SK-N-SH (cell line): ENCODE measurements around the gene RASGRF1. TPM values are rescaled to one million over a fixed set of nuclear protein-coding genes. Genes with fewer than 3 reads are reported as not detected.

Experiments used
- CTCF ChIA-PET: fragments of 300-600, 350-600 bp; formaldehyde crosslinking; extraction: SDS; loops from one replicate; lab custom pipeline; 2021; lab: Yijun Ruan, JAX
- POLR2A ChIA-PET: fragments of 350-600 bp; sonication (Branson Sonifier 250); formaldehyde crosslinking; extraction: SDS; loops from one replicate; lab custom pipeline; 2020; ENCODE audit warnings: antibody characterized with exemption, inconsistent platforms; lab: Yijun Ruan, JAX
- DNase-seq: peaks from one replicate; pipeline ENCODE4 v3.0.0; 2012
- H2AFZ ChIP-seq: fragments of 200-600 bp; sonication (generic); 2 replicates; pipeline ENCODE4 v1.8.1; 2016; ENCODE audit warnings: antibody characterized with exemption, mild to moderate bottlenecking, low read depth
- H3F3A ChIP-seq: fragments of 200-600 bp; sonication (generic); replicated peaks from 2 replicates; pipeline ENCODE3; 2016; ENCODE audit warnings: antibody characterized with exemption, mild to moderate bottlenecking; ENCODE audit not compliant: insufficient read depth
- H3K27ac ChIP-seq, 2 experiments: fragments of 200-500 bp in 1 of 2; fragments of 200-600 bp in 1 of 2; sonication (Bioruptor generic) in 1 of 2; sonication (generic), shearing (Covaris generic) in 1 of 2; 2 replicates each; pipeline versions ENCODE4 v1.5.1 to v1.6.1; 2014 to 2016; ENCODE audit warnings: low read depth in 2 of 2, inconsistent platforms in 1 of 2, low read length in 1 of 2, mild to moderate bottlenecking in 1 of 2, mixed read lengths in 1 of 2
- H3K27me3 ChIP-seq: fragments of 200-600 bp; sonication (generic), shearing (Covaris generic); 2 replicates; pipeline ENCODE4 v1.6.1; 2016; ENCODE audit warnings: mixed run types; ENCODE audit not compliant: insufficient read depth
- H3K36me3 ChIP-seq, 2 experiments: fragments of 200-500 bp in 1 of 2; fragments of 200-600 bp in 1 of 2; sonication (Bioruptor generic) in 1 of 2; sonication (generic) in 1 of 2; replicated peaks in 1 of 2; 2 replicates each; pipeline versions ENCODE3 to v1.5.1; 2014 to 2016; ENCODE audit warnings: low read length in 1 of 2, mild to moderate bottlenecking in 1 of 2; ENCODE audit not compliant: insufficient read depth in 2 of 2, control insufficient read depth in 1 of 2
- H3K4me1 ChIP-seq, 2 experiments: fragments of 200-500 bp in 1 of 2; fragments of 200-600 bp in 1 of 2; sonication (Bioruptor generic) in 1 of 2; sonication (generic), shearing (Covaris generic) in 1 of 2; 2 replicates each; pipeline versions ENCODE4 v1.5.1 to v1.6.1; 2014 to 2016; ENCODE audit warnings: low read depth in 1 of 2, low read length in 1 of 2, mixed run types in 1 of 2; ENCODE audit not compliant: insufficient read depth in 2 of 2, control insufficient read depth in 1 of 2
- H3K4me2 ChIP-seq: fragments of 200-600 bp; sonication (generic), shearing (Covaris generic); 2 replicates; pipeline ENCODE4 v1.6.1; 2017; ENCODE audit warnings: mixed run types
- H3K4me3 ChIP-seq, 2 experiments: fragments of 200-500 bp in 1 of 2; fragments of 200-600 bp in 1 of 2; sonication (Bioruptor generic) in 1 of 2; sonication (generic), shearing (Covaris generic) in 1 of 2; 2 replicates each; pipeline versions ENCODE4 v1.5.1 to v1.8.1; 2014 to 2016; ENCODE audit warnings: low read depth in 2 of 2, inconsistent platforms in 1 of 2, low read length in 1 of 2, mild to moderate bottlenecking in 1 of 2, mixed read lengths in 1 of 2, moderate library complexity in 1 of 2
- H3K79me2 ChIP-seq: fragments of 200-600 bp; sonication (generic); 2 replicates; pipeline ENCODE4 v1.8.1; 2017; ENCODE audit warnings: mild to moderate bottlenecking; ENCODE audit not compliant: insufficient read depth
- H3K9ac ChIP-seq: fragments of 200-600 bp; sonication (generic); 2 replicates; pipeline ENCODE4 v1.6.1; 2017; ENCODE audit warnings: mixed run types
- H3K9me2 ChIP-seq: fragments of 200-600 bp; sonication (generic); 2 replicates; pipeline ENCODE4 v1.6.1; 2017; ENCODE audit warnings: mixed run types
- H3K9me3 ChIP-seq: fragments of 200-600 bp; sonication (generic); 2 replicates; pipeline ENCODE4 v1.6.1; 2017; ENCODE audit warnings: mixed run types, mild to moderate bottlenecking, moderate library complexity
- H4K20me1 ChIP-seq: fragments of 200-600 bp; sonication (generic); 2 replicates; pipeline ENCODE4 v1.6.1; 2017; ENCODE audit warnings: mild to moderate bottlenecking, mixed run types; ENCODE audit not compliant: insufficient read depth
- FOSL2 ChIP-seq: IDR thresholded peaks from 2 replicates; pipeline ENCODE4 v1.4.0; 2012; ENCODE audit warnings: low read depth, mild to moderate bottlenecking, moderate library complexity, borderline replicate concordance
- FOXJ3 ChIP-seq: sonication (generic); formaldehyde crosslinking; IDR thresholded peaks from 2 replicates; pipeline ENCODE4 v1.5.1; 2020; ENCODE audit warnings: mild to moderate bottlenecking, missing genetic modification reagents
- FOXM1 ChIP-seq: IDR thresholded peaks from 2 replicates; pipeline ENCODE4 v1.4.0; 2012; ENCODE audit warnings: low read depth, mild to moderate bottlenecking
- GATA2 ChIP-seq: sonication (generic); formaldehyde crosslinking; IDR thresholded peaks from 2 replicates; pipeline ENCODE4 v1.5.0; 2020; ENCODE audit warnings: mild to moderate bottlenecking, missing genetic modification reagents
- IRF3 ChIP-seq: fragments of 150-350 bp; IDR thresholded peaks from 2 replicates; pipeline ENCODE4 v1.6.1; 2016; ENCODE audit warnings: mild to moderate bottlenecking, low read depth, low read length
- MAX ChIP-seq: IDR thresholded peaks from 2 replicates; pipeline ENCODE4 v1.4.0; 2012; ENCODE audit warnings: low read depth
- MEF2A ChIP-seq: IDR thresholded peaks from 2 replicates; pipeline ENCODE4 v1.4.0; 2012; ENCODE audit warnings: low read depth, borderline replicate concordance
- NRF1 ChIP-seq: IDR thresholded peaks from 2 replicates; pipeline ENCODE4 v1.6.1; 2012; ENCODE audit warnings: low read depth, mild to moderate bottlenecking, low read length
- RAD21 ChIP-seq: IDR thresholded peaks from 2 replicates; pipeline ENCODE4 v1.6.1; 2012; ENCODE audit warnings: mild to moderate bottlenecking, low read length
- RCOR1 ChIP-seq: fragments of 150-350 bp; IDR thresholded peaks from 2 replicates; pipeline ENCODE4 v1.6.1; 2017; ENCODE audit warnings: antibody characterized with exemption, low read length
- REST ChIP-seq: IDR thresholded peaks from 2 replicates; pipeline ENCODE4 v1.6.1; 2012; ENCODE audit warnings: mild to moderate bottlenecking, low read depth, low read length, moderate library complexity
- SIN3A ChIP-seq: IDR thresholded peaks from 2 replicates; pipeline ENCODE4 v1.6.1; 2012; ENCODE audit warnings: low read depth, mild to moderate bottlenecking, low read length, moderate library complexity, borderline replicate concordance
- TAF1 ChIP-seq: IDR thresholded peaks from 2 replicates; pipeline ENCODE4 v1.6.1; 2012; ENCODE audit warnings: low read depth, mild to moderate bottlenecking, low read length, moderate library complexity, borderline replicate concordance
- TCF12 ChIP-seq: IDR thresholded peaks from 2 replicates; pipeline ENCODE4 v1.4.0; 2012
- TEAD4 ChIP-seq: IDR thresholded peaks from 2 replicates; pipeline ENCODE4 v1.4.0; 2012; ENCODE audit warnings: mild to moderate bottlenecking, borderline replicate concordance; ENCODE audit not compliant: insufficient read depth
- WGBS: methylation state at CpG from one replicate; pipeline ENCODE4 v1.1.6; 2017; ENCODE audit warnings: low lambda C conversion rate; 5-methylcytosine and 5-hydroxymethylcytosine counted together
- polyA plus RNA-seq, 3 experiments: library from polyadenylated mRNA; depleted of rRNA; stranded (reverse); fragments of >200 nt; gene quantifications; 2 replicates each; pipeline ENCODE4 v1.2.3, GENCODE V29; 2012

Gene RASGRF1
- polyA plus RNA-seq, 1 of the 3 experiments (the other 2 are of a cell fraction), result 0.10 TPM

- Histone ChIP-seq H3K4me2 (no peak overlapping the region), H3K27ac (no peak overlapping the region), H3K9me2 (no peaks in the 10 kb centered on the region), H3K36me3 (no peaks in the 10 kb centered on the region), H3K9me3 (no peaks in the 10 kb centered on the region), H3K4me1 (peaks cover 4 to 6% of the 10 kb centered on the region in 2 experiments; a peak in 3 of 4 replicates), H4K20me1 (no peaks in the 10 kb centered on the region), H3K79me2 (no peaks in the 10 kb centered on the region), H3K9ac (no peak overlapping the region), H3K4me3 (no peak overlapping the region), H3K27me3 (no peaks in the 10 kb centered on the region), H3F3A (peaks cover 6% of the 10 kb centered on the region), H2AFZ (no peak overlapping the region)
- CTCF ChIA-PET, result interaction anchor here (8.2 kb wide), 1 partner anchor 75 kb away, joined by 79 read pairs; no protein-coding TSS in a partner anchor
- WGBS, result no CpG with 5 or more reads among the region's 1 CpG
- TF ChIP-seq RAD21, result no peak
- no peak for TF ChIP-seq FOSL2
- no peak for TF ChIP-seq MEF2A
- TF ChIP-seq TCF12, result no peak
- TF ChIP-seq FOXM1, result no peak
- no peak for DNase-seq
- POLR2A ChIA-PET, result no interaction called here
Measured at GRCh38 chr15:78984041-78984440, 106.5 kb downstream of the RASGRF1 start.

GRCh38 chr15:78983146-78983918 is 107.2 kb downstream of the RASGRF1 start:
- no peaks in the 10 kb centered on the region for H3K27me3 ChIP-seq
- H3K9me3 ChIP-seq, result no peaks in the 10 kb centered on the region
- DNase-seq, result no peak
- H3K79me2 ChIP-seq, result no peaks in the 10 kb centered on the region
- peaks cover 6% of the 10 kb centered on the region for H3F3A ChIP-seq
- no peak overlapping the region for H3K9ac ChIP-seq
- no peaks in the 10 kb centered on the region for H4K20me1 ChIP-seq
- no peak overlapping the region for H3K27ac ChIP-seq
- WGBS, result 43% methylated on average over 4 of the region's 5 CpGs
- H3K9me2 ChIP-seq, result no peaks in the 10 kb centered on the region
- H3K4me1 ChIP-seq, result peaks cover 0 to 6% of the 10 kb centered on the region in 2 experiments; a peak in 1 of 4 replicates
- ChIA-PET CTCF (interaction anchor here (8.2 kb wide), 1 partner anchor 74 kb away, joined by 79 read pairs; no protein-coding TSS in a partner anchor), POLR2A (no interaction called here)
- TF ChIP-seq NRF1, result no peak
- no peaks in the 10 kb centered on the region for H3K36me3 ChIP-seq
- H3K4me3 ChIP-seq, result no peak overlapping the region
- no peak overlapping the region for H3K4me2 ChIP-seq
- no peak overlapping the region for H2AFZ ChIP-seq

GRCh38 chr15:78982736-78983135 is 107.8 kb downstream of the RASGRF1 start:
- H3K9me3 ChIP-seq, result no peaks in the 10 kb centered on the region
- H3K4me2 ChIP-seq, result no peak overlapping the region
- no peak overlapping the region for H3K27ac ChIP-seq
- no peaks in the 10 kb centered on the region for H3K36me3 ChIP-seq
- H2AFZ ChIP-seq, result no peak overlapping the region
- H3F3A ChIP-seq, result peaks cover 6% of the 10 kb centered on the region
- H3K27me3 ChIP-seq, result no peaks in the 10 kb centered on the region
- no peaks in the 10 kb centered on the region for H3K79me2 ChIP-seq
- peaks cover 0 to 6% of the 10 kb centered on the region in 2 experiments; a peak in 1 of 4 replicates for H3K4me1 ChIP-seq
- no peak overlapping the region for H3K9ac ChIP-seq
- DNase-seq, result no peak
- POLR2A ChIA-PET, result no interaction called here
- H4K20me1 ChIP-seq, result no peaks in the 10 kb centered on the region
- H3K9me2 ChIP-seq, result no peaks in the 10 kb centered on the region
- CTCF ChIA-PET, result interaction anchor here (8.2 kb wide), 1 partner anchor 74 kb away, joined by 79 read pairs; no protein-coding TSS in a partner anchor
- WGBS, result 71% methylated on average over 10 of the region's 10 CpGs
- no peak overlapping the region for H3K4me3 ChIP-seq
- no peak for TF ChIP-seq MAX
- no peak for TF ChIP-seq NRF1
- TF ChIP-seq RCOR1, result no peak
- no peak for TF ChIP-seq FOXJ3 (CRISPR knock-in tag)
- TF ChIP-seq FOSL2, result no peak
- TF ChIP-seq SIN3A, result no peak
- no peak for TF ChIP-seq REST
- no peak for TF ChIP-seq GATA2 (CRISPR knock-in tag)
- no peak for TF ChIP-seq TEAD4
- TF ChIP-seq TAF1, result no peak
- no peak for TF ChIP-seq IRF3
